Activated T-cell treated with anti-CD3 and anti-CD28 coated beads, Interleukin-2, amount 50 U/mL, for 1 hour (primary cell): ENCODE measurements around the gene PCK2.

Experiments used
- DNase-seq: peaks from one replicate; pipeline ENCODE4 v3.0.0-alpha.2; 2020

Gene PCK2

DNA sequence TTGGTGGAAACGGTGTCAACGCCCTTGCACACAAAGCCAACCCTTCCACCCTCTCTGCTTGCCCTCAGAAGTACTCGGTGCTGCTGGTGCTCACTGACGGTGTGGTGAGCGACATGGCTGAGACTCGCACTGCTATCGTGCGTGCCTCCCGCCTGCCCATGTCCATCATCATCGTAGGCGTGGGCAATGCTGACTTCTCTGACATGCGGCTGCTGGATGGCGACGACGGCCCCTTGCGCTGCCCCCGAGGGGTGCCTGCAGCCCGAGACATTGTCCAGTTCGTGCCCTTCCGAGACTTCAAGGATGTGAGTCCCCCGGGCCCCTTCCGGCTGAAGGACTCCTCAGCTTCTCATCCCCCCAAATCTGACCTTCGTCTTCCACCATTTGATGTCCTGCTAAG lies 17.0 kb upstream of the PCK2 start:
- no peak for DNase-seq

DNA sequence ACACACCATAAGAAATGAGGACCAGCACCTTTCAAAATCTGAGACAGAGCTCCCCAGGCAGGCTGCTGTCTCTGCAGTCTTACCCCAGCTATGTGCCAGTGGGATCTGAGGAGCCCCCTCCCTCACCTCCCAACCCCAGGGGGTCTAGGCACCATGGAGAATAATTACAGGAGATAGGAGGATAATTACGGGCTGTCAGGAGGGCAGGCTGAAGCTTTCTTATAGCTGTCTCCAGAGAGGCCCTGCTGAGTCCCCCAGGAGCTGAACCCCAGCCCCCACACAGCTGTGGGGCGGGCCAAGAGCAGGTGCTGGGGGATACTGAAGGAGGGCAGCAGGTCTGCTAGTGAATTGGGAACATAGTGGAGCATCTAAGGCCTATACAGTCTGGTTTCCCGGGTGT lies 16.0 kb upstream of the PCK2 start:
- DNase-seq: no peak

GRCh38 chr14:24079491-24080141 lies 14.5 kb upstream of the PCK2 start:
- no peak for DNase-seq

- no peak for DNase-seq
These were observed 14.0 kb upstream of the PCK2 start for GRCh38 chr14:24080142-24080530.

- peak; percentile 73 for DNase-seq
These were observed 13.0 kb upstream of the PCK2 start for GRCh38 chr14:24080888-24081738.

DNA sequence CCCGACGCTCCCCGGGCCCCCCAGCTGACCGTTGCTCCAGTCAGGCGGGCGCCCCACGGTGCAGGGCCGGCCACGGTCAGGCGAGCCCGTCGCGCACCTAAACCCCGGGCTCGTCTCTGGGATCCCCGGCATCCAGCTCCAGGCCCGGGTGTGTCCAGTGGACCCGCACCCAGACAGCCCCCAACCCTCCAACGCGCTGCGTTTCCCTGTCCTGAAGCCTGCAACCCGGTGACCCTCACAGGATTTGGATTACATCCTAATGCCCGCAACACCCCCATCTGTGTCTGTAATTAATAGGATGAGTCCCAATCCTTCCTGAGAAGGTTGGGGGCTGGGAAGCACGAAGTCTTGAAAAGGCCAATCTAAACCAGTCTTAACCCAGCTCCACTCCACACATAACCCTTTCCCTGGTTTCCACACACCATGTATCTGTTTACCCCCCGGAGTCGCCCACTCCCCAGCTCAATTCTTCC lies 12.3 kb upstream of the PCK2 start:
- DNase-seq: no peak

GRCh38 chr14:24082411-24083080 lies 11.6 kb upstream of the PCK2 start:
- DNase-seq: no peak

GRCh38 chr14:24083462-24083861 lies 10.6 kb upstream of the PCK2 start:
- DNase-seq: no peak

DNA sequence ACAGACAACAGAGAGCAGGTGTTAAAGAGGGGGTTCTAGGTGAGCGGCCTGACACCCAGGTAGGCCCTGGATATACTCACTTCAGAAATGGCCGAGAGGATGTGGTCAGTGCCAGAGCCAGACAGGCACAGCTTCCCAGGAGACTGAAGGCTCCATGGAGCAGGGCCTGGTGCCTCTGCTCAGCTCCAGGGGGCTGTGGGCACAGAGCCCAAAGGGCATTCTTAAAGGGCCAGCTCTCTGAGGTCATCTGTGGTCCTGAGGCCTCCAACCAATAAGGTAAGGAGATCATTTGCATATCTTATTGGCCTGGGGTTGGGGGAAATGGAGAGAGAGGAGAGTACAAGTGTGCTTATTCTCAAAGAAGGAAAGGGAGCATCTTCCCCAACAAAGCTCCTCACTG lies 9.7 kb upstream of the PCK2 start:
- no peak for DNase-seq

DNA sequence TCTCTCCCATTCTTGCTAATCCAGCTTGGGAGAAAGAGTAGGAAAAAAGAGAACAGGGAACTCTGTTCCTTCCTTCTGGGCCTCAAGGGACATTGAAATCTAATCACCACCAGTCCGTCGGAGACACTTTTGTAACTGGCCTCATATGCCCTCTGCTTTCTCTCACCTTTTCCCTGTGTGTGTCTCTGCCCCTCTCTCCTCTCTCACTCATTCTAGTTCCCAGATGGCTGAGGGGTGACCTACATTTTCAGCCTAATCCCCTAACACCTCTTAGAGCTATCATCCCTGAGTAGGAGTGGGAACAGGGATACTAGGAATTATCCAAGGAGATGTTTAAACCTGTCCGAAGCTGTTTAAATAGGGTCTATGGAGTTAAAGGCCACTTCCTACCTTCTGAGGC lies 8.9 kb upstream of the PCK2 start:
- no peak for DNase-seq

DNA sequence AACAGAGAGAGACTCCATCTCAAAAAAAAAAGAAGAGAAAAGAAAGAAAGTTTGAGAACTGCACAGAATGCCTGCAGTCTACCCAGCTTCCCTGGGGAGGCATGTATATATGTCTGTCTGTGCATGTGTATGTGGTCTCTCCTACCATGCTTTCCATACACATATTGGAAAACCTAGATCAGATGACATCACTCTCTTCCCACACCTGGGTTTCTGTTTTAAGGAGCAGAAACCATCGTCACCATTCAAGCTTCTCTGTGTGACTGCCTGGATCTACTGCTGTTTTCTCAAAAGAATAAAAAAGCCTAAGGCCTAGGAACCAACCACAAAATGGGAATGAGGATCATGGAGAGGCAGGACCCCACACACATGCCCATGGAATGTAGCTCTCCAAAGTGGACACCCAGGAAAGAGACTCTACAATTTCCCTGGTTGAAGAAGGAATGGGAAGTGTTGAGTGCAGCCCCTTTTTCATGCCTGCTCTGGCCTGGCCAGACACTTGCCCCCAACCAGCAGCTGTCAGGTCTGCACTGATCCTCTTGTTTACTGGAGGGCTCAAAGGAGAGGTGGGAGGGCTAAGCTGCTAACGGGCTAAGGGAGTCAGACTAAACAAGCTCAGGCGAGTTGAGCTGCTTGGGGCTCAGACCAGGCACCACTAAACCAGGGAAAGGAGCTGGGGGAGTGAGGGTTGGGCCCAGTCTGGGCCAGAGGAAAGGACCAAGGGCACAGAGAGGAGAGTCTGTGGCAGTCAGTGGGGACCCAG lies 7.7 kb upstream of the PCK2 start:
- DNase-seq: no peak

DNA sequence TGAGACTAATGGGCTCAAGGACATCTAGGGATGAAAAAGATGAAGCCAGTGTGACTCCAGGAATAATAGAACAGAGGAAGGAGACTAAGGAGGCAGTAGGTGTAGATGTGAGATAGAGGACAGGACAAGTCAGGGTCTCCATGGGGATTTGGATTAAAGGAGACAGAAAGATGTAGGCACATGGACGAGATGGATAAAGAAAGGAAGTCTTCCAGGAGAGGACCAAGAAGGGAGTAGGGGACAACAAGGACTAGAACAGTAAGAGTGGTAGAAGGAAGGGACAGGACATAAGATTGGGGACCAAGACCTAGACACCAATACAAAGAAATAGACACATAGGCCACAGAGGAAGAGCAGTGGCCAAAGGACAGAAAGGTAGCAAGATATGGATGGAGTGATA lies 7.1 kb upstream of the PCK2 start:
- no peak for DNase-seq

DNA sequence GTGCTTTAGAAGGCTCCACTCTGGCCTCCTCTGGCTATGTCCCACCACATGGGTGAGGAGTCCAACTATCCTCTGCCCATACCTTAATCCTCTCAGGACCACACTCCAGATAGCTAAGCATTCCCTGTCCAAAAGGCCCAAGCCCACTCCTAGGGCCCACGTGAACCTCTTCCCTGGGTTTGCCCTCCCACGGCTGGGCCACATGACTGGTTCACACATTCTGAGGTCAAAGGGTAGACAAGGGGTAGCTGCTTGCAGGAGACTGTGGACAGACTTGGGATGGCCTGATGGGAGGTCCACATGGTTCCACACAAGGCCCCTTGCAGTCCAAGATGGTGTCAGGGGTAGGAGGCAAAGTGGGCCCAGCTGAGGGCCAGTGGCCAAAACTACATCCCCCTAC lies 6.0 kb upstream of the PCK2 start:
- no peak for DNase-seq

GRCh38 chr14:24089890-24090289 lies 4.2 kb upstream of the PCK2 start:
- DNase-seq: no peak

- DNase-seq: no peak
These were observed 2.0 kb upstream of the PCK2 start for GRCh38 chr14:24092110-24092504.

GRCh38 chr14:24092505-24093206 lies 1.5 kb upstream of the PCK2 start:
- DNase-seq: no peak

GRCh38 chr14:24093207-24093900 lies 757 bp upstream of the PCK2 start:
- no peak for DNase-seq

- DNase-seq: peak; percentile 26
These were observed 745 bp downstream of the PCK2 start for GRCh38 chr14:24094841-24095270.

- DNase-seq: peak; percentile 27
These were observed 1.4 kb downstream of the PCK2 start for GRCh38 chr14:24095271-24096068.

- DNase-seq: no peak
These were observed 2.6 kb downstream of the PCK2 start for GRCh38 chr14:24096545-24097181.
